Measurements from ENCODE around the gene RALB. TPM values are rescaled to one million over a fixed set of nuclear protein-coding genes. Genes with fewer than 3 reads are reported as not detected.

RALB gene
- total RNA-seq, 1 donor from 2014 or later: 21.7 TPM

GRCh38 chr2:120316071-120316470 lies 63.4 kb downstream of the RALB start:
- intact Hi-C loops (cut with DNase I): no loop called here

GRCh38 chr2:120316528-120317179 lies 64.0 kb downstream of the RALB start:
- H3K4me3 ChIP-seq: no peak overlapping the region
- no peak for TF ChIP-seq CTCF (IDR thresholded peaks at IDR 0.05)
- DNase-seq (ENCODE audit: low spot score in 2 of 2): no peak
- H3K4me1 ChIP-seq: no peaks in the 10 kb centered on the region
- no peak overlapping the region for H3K27ac ChIP-seq
- H3K27me3 ChIP-seq: no peaks in the 10 kb centered on the region
- intact Hi-C loops (cut with DNase I): no loop called here
- no peaks in the 10 kb centered on the region for H3K36me3 ChIP-seq
- H3K9me3 ChIP-seq: no peaks in the 10 kb centered on the region

More at GRCh38 chr2:120316071-120316470, 63.4 kb downstream of the RALB start:
- no peaks in the 10 kb centered on the region for H3K27me3 ChIP-seq
- H3K4me3 ChIP-seq: no peak overlapping the region
- no peaks in the 10 kb centered on the region for H3K4me1 ChIP-seq
- no peaks in the 10 kb centered on the region for H3K9me3 ChIP-seq
- no peaks in the 10 kb centered on the region for H3K36me3 ChIP-seq
- H3K27ac ChIP-seq: no peak overlapping the region
- TF ChIP-seq CTCF (IDR thresholded peaks at IDR 0.05): no peak
- no peak for DNase-seq (ENCODE audit: low spot score in 2 of 2)

GRCh38 chr2:120317180-120317533 lies 64.5 kb downstream of the RALB start:
- intact Hi-C loops (cut with DNase I): no loop called here

GRCh38 chr2:120317916-120318315 lies 65.3 kb downstream of the RALB start:
- TF ChIP-seq CTCF (IDR thresholded peaks at IDR 0.05): no peak
- Histone ChIP-seq H3K4me1 (no peaks in the 10 kb centered on the region), H3K36me3 (no peaks in the 10 kb centered on the region), H3K9me3 (no peaks in the 10 kb centered on the region), H3K4me3 (no peak overlapping the region), H3K27ac (no peak overlapping the region), H3K27me3 (no peaks in the 10 kb centered on the region)
- intact Hi-C loops (cut with DNase I): no loop called here
- no peak for DNase-seq (ENCODE audit: low spot score in 2 of 2)

More at GRCh38 chr2:120317180-120317533, 64.5 kb downstream of the RALB start:
- no peak for DNase-seq (ENCODE audit: low spot score in 2 of 2)
- H3K27ac ChIP-seq: no peak overlapping the region
- H3K9me3 ChIP-seq: no peaks in the 10 kb centered on the region
- H3K27me3 ChIP-seq: no peaks in the 10 kb centered on the region
- no peaks in the 10 kb centered on the region for H3K4me1 ChIP-seq
- no peak overlapping the region for H3K4me3 ChIP-seq
- no peak for TF ChIP-seq CTCF (IDR thresholded peaks at IDR 0.05)
- H3K36me3 ChIP-seq: no peaks in the 10 kb centered on the region

- Histone ChIP-seq H3K36me3 (no peaks in the 10 kb centered on the region), H3K27me3 (no peaks in the 10 kb centered on the region), H3K27ac (no peak overlapping the region), H3K4me1 (peaks cover 0 to 4% of the 10 kb centered on the region in 2 donors), H3K9me3 (no peaks in the 10 kb centered on the region), H3K4me3 (no peak overlapping the region)
- no peak for TF ChIP-seq CTCF (IDR thresholded peaks at IDR 0.05)
- intact Hi-C loops (cut with DNase I): no loop called here
- DNase-seq (ENCODE audit: low spot score in 2 of 2): no peak
These were observed 66.0 kb downstream of the RALB start for GRCh38 chr2:120318626-120319025.

- H3K27me3 ChIP-seq: no peaks in the 10 kb centered on the region
- H3K9me3 ChIP-seq: no peaks in the 10 kb centered on the region
- intact Hi-C loops (cut with DNase I): no loop called here
- DNase-seq (ENCODE audit: low spot score in 2 of 2): no peak
- no peaks in the 10 kb centered on the region for H3K36me3 ChIP-seq
- peaks cover 0 to 5% of the 10 kb centered on the region in 2 donors for H3K4me1 ChIP-seq
- H3K4me3 ChIP-seq: no peak overlapping the region
- H3K27ac ChIP-seq: no peak overlapping the region
- TF ChIP-seq CTCF (IDR thresholded peaks at IDR 0.05): no peak
These were observed 66.5 kb downstream of the RALB start for GRCh38 chr2:120319123-120319522.
